ENCODE data around the gene SLC38A10. TPM values are rescaled to one million over a fixed set of nuclear protein-coding genes. Genes with fewer than 3 reads are reported as not detected.
"Not testable (repeated sequence)": the region's sequence is repeated elsewhere in the genome, so short reads cannot be mapped to it uniquely, and the experiment has no call there.

SLC38A10 gene
- total RNA-seq, 1 experiment from 2014 or later, result 75.1 TPM

GRCh38 chr17:81309859-81310839, 15.0 kb upstream of the SLC38A10 start:
- Histone ChIP-seq H3K27me3 (replicated peaks; ENCODE audit: insufficient read depth, low read depth, low read length, poor library complexity) (no peaks in the 10 kb centered on the region), H3K4me1 (ENCODE audit: insufficient read depth, low read length, poor library complexity, severe bottlenecking) (no peaks in the 10 kb centered on the region), H3K36me3 (ENCODE audit: insufficient read depth, low read length, poor library complexity, severe bottlenecking) (no peaks in the 10 kb centered on the region), H3K9me3 (ENCODE audit: low read depth, low read length, poor library complexity, severe bottlenecking) (no peaks in the 10 kb centered on the region), H3K27ac (ENCODE audit: low read depth, low read length, poor library complexity, severe bottlenecking) (no peak overlapping the region), H3K4me3 (ENCODE audit: low read depth, low read length, poor library complexity, severe bottlenecking) (no peak overlapping the region)
- no TSS peak for BruUV-seq (replicated peaks)
- DNase-seq (ENCODE audit: low spot score), result no peak
- no peak for TF ChIP-seq EZH2 (IDR thresholded peaks at IDR 0.05; ENCODE audit: borderline replicate concordance, low read depth, low read length, poor library complexity, severe bottlenecking)
- TF ChIP-seq CTCF (conservative IDR thresholded peaks at IDR 0.05; ENCODE audit: low read depth, low read length), result no peak
- ChIA-PET POLR2A (ENCODE audit: low non-redundant PET) (no interaction called here), CTCF (interaction anchor here (1.0 kb wide), 1 partner anchor 12 kb away, joined by 3 read pairs; no protein-coding TSS in a partner anchor)
- intact Hi-C loops (cut with micrococcal nuclease; ENCODE audit: unreplicated experiment), result no loop called here

GRCh38 chr17:81309140-81309858, 14.2 kb upstream of the SLC38A10 start:
- TF ChIP-seq EZH2 (IDR thresholded peaks at IDR 0.05; ENCODE audit: borderline replicate concordance, low read depth, low read length, poor library complexity, severe bottlenecking) (no peak), CTCF (conservative IDR thresholded peaks at IDR 0.05; ENCODE audit: low read depth, low read length) (peak; percentile 30)
- intact Hi-C loops (cut with micrococcal nuclease; ENCODE audit: unreplicated experiment), result no loop called here
- DNase-seq (ENCODE audit: low spot score), result no peak
- Histone ChIP-seq H3K27ac (ENCODE audit: low read depth, low read length, poor library complexity, severe bottlenecking) (no peak overlapping the region), H3K9me3 (ENCODE audit: low read depth, low read length, poor library complexity, severe bottlenecking) (no peaks in the 10 kb centered on the region), H3K4me1 (ENCODE audit: insufficient read depth, low read length, poor library complexity, severe bottlenecking) (no peaks in the 10 kb centered on the region), H3K27me3 (replicated peaks; ENCODE audit: insufficient read depth, low read depth, low read length, poor library complexity) (no peaks in the 10 kb centered on the region), H3K4me3 (ENCODE audit: low read depth, low read length, poor library complexity, severe bottlenecking) (no peak overlapping the region), H3K36me3 (ENCODE audit: insufficient read depth, low read length, poor library complexity, severe bottlenecking) (no peaks in the 10 kb centered on the region)
- POLR2A ChIA-PET (ENCODE audit: low non-redundant PET), result no interaction called here
- BruUV-seq (replicated peaks), result no TSS peak
- CTCF ChIA-PET, result interaction anchor here (1.0 kb wide), 1 partner anchor 13 kb away, joined by 3 read pairs; no protein-coding TSS in a partner anchor

- DNase-seq (ENCODE audit: low spot score); CTCF ChIA-PET; intact Hi-C loops (cut with micrococcal nuclease; ENCODE audit: unreplicated experiment); H3K36me3 ChIP-seq (ENCODE audit: insufficient read depth, low read length, poor library complexity, severe bottlenecking); BruUV-seq (replicated peaks); POLR2A ChIA-PET (ENCODE audit: low non-redundant PET); H3K27ac ChIP-seq (ENCODE audit: low read depth, low read length, poor library complexity, severe bottlenecking); H3K27me3 ChIP-seq (replicated peaks; ENCODE audit: insufficient read depth, low read depth, low read length, poor library complexity); H3K4me1 ChIP-seq (ENCODE audit: insufficient read depth, low read length, poor library complexity, severe bottlenecking); H3K9me3 ChIP-seq (ENCODE audit: low read depth, low read length, poor library complexity, severe bottlenecking); H3K4me3 ChIP-seq (ENCODE audit: low read depth, low read length, poor library complexity, severe bottlenecking): not testable (repeated sequence)
These were observed 13.7 kb upstream of the SLC38A10 start for GRCh38 chr17:81308784-81309139.
